GM19463 (cell line): ENCODE results near the gene CCSER1.

ENCODE experiments used
- ATAC-seq: cut with Tn5 transposase; IDR thresholded peaks from one replicate; pipeline ENCODE4 v1.9.1; 2021; ENCODE audit warnings: mild to moderate bottlenecking, moderate library complexity; ENCODE audit not compliant: unreplicated experiment

The CCSER1 gene

DNA sequence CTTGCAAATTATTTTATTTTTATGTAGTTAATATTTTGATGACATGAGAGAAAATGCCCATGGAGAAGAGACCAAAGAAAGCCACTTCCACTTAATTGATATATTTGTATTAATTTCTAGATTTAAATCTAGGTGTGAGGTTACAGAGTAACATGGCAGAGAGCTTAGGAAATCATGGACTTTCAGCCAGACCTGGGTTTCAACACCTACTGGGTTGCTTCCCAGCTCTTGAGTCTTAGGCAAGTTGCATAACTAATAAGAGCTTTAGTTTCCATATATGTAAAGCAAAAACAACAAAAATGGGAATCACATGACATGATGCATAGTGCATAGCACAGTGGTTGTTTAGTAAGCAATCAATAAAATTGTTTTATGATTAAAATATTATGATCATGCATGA is 413.3 kb downstream of the CCSER1 start:
- no peak for ATAC-seq

DNA sequence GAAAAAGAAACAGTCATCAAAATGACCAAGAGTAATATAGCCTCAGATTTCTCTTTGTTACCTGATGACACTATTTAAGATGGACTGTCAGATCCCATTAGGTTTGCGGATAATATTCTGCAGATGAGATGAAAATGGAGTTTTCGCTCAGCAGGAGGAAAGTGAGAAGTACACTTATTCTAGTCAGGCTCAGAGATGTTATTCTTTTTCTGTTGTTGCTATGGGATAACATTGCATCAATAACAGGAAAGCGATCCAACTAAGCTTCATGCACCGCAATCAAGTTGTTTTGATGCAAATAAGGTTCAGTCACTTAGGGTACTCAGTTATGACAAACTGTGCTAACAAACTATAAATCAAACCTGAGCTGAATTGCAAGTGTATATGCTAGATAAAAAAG is 415.0 kb downstream of the CCSER1 start:
- no peak for ATAC-seq

DNA sequence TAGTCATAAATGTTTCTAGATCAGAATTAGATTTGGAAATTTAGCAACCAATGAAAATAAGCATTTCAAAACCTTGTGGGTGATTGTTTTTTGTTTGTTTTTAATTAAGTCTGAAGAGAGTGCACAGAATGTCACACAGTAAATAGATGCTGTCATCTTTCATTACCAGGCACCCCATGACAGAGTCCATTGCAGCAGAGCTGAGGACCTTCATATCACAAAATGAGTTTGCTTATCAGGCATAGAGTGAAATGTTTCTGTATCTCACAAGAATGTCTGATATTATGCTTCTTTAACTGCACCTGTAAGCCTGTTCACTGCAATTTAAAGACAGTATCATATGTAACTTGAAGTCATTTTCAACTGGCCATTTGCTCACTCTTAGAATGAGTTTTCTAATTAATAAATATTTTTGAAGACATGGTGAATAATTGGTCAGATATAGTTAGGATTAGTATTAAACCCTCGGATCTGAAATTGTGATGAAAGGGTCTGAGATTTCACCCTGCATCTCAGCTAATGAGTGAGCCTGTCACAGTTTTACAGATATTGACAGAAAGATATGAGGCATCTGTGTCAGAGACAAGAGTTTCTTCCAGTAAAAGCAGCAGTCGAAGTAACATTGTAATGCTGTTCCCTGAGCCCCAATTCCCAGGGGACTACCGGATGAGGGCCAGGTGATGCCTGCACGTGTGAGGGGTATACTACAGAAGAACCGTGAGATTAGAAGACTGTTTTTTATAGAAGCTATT is 416.4 kb downstream of the CCSER1 start:
- no peak for ATAC-seq

DNA sequence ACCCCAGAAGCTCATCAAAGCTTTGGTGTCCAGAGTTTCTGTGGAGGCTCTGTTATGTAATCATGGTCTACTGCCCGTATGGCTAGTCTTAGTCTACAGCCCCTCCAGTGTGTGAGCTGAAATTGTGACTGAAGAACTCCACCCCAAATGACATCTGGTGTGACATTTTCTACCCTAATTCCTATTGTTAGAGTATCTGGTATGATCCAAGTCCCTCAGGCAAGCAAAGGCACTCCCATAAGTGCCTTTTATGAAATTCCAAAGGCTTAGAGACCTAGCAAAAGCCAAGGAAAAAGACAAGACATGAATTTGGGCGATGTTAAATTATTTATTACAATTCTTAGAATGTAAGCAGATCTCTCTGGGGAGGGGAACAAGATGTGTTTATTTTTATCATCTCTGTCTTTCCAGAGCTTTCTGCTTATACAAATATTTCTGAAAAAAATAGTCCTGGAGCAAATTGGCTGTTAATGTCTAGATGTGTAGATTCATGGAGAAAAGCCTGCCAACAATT is 417.4 kb downstream of the CCSER1 start:
- no peak for ATAC-seq

DNA sequence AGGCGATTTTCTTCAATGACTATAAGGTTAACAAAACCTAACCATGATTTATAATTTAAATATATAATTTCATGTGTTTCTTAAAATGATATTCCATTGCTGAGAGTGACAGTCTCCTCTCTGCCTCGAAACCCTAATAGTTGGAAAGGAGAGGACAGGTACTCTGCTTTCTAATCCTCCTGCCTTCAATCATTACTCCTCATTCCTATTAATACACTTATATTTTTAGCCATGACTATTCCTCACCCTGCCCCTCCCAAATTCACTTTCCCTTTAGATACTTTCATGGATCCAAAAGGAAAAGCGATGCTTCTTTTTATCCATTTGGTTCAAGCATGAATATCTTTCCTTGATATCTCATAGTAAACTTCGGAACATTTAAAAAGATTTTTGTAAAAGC is 418.2 kb downstream of the CCSER1 start:
- ATAC-seq: no peak

DNA sequence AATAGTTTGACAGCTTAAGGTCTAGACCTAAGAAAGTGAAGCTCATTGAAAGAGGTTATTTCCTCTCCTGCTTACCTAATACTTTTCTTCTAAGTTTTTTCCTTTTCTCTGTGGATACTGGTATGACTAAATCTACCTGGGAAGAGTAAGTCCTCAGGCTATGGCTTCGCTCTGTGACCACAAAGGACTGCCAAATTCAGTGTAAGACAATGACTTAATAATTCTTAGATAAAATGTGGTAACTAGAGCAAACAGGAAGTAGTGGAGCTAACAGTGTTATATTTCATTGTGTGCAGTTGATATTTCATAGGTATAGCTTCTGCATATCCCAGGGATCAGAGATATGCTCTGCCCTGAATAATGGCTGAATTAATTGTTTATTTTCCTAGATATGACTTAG is 418.9 kb downstream of the CCSER1 start:
- ATAC-seq: peak; percentile 39

DNA sequence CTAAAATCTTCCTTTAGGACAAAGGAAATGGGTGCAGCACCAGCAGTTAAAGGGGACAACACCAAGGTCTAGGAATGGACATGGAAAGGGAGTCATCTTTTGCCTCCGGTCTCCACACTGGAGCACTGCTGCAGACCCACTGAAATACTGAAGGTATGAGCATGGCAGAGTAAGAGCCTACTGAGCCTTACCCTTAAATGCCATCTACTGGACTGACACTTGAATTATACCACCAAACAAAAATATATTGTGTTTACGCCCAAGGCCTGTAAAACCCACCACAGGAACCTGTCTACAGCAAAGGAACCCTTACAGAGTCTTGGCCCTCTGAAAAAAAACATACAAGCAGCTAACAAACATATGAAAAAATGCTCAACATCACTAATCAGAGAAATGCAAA is 443.4 kb downstream of the CCSER1 start:
- no peak for ATAC-seq

DNA sequence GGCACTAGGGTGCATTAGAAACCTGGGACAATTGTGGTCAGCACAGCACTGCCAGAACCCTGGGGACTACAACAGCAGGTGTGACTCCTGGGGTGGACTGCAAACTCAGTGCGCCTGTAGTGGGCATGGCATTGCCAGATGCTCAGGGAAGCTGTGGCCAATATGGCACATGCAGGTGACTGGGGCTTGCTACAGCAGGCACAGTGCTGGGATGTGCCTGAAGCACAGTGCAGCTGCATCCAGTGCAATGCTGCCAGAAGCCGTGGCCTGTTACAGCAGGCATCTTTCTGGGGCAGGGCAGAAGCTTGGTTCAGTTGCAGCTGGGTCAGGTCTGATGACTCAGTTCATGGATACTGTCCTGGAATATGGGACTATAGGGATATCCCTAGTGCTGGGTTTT is 445.8 kb downstream of the CCSER1 start:
- no peak for ATAC-seq

DNA sequence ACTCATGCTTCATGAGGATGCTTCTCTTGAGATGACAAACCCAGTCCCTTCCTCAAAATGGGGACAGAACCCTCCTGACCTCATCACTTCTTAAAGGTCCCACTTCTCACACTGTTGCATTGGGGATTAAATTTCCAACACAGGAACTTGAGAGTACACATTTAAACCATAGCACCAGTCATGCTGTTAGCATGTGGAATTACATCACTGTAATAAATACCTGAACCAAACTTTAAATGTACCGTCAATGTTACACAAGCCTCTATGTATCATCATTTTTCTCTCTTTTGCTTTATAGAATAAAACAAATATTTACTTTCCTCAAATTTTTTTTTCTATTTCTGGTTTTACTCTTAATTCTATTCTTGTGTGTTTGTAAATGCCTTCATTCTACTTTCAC is 448.2 kb downstream of the CCSER1 start:
- no peak for ATAC-seq

DNA sequence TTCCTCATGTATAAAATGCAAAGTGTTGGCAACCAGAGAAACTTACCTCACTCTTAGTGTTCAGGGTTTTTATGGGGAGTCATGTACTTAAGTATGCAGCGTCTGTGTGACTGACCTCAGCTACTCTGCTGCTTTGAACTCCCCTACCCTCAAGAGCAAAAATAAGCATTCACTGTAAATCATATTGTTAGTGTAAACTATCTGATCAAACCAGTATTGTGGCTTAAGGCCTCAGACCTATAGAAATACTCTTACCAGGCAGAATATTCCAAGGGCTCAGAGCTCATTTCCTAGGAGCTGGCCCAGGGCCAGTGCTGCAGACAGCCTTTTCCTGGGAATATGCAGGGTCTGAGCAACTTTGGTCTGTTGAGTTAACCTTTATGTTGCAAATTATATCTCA is 453.1 kb downstream of the CCSER1 start:
- no peak for ATAC-seq

DNA sequence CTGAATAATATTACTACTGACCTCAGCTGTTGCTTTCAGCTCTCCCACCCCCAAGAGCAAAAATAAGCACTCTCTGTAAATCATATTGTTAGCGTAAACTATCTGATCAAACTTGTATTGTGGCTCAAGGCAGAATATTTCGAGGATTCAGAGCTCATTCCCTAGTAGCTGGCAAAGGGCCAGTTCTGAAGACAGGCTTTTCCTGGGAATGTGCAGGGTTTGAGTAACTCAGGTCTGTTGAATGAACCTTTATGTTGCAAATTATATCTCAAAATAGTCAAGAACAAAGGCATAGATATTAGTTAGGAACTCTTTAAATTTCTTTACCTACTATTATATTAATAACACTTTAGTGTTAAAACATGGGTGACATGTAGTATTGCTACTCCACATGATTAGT is 454.9 kb downstream of the CCSER1 start:
- no peak for ATAC-seq

DNA sequence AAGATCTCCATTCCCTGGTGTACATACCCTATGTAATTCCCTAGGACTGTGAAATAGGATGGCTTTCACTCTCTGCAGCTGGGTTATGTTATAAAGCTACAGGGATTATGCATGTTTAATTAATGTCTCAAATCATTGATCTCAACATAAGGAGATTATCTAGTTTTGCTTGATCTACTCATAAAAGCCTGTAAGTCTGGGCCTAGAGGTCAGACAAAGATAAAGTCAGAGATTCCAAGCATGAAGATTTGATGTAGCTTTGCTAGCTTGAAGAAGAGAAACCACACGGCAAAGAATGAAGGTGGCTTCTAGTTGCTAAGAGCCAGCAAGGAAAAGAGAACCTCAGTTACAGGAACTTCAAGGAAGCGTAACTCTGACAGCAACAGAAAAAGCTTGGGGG is 456.9 kb downstream of the CCSER1 start:
- no peak for ATAC-seq

DNA sequence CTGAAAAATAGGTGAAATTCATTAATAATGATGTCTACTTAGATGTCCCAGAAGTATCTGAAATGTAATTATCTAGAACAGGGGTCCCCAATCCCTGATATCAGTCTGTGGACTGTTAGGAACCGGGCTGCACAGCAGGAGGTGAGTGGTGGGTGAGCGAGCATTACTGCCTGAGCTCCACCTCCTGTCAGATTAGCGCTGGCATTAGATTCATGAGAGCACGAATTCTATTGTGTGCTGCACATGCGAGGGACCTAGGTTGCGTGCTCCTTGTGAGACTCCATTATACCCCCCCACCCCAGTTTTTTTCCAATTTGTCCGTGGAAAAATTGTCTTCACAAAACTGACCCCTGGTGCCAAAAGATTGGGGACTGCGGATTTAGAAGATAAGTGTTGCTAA is 458.8 kb downstream of the CCSER1 start:
- no peak for ATAC-seq

DNA sequence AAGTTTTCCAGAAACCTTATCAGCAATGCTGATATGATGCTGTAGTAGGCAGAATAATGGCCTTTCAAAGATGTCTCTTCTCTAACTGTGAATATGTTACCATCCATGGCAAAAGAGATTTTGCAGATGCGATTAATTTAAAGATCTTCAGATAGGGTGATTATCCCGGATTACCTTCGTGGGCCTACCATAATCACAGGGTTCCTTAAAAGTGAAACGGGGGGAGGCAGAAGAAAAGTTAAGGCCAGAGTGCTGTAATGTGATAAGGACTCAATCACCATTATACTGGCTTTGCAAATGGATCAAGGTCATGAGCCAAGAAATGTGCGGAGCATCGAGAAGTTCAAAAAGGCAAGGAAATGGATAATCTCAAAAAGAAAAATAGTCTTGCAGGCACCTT is 459.6 kb downstream of the CCSER1 start:
- no peak for ATAC-seq

DNA sequence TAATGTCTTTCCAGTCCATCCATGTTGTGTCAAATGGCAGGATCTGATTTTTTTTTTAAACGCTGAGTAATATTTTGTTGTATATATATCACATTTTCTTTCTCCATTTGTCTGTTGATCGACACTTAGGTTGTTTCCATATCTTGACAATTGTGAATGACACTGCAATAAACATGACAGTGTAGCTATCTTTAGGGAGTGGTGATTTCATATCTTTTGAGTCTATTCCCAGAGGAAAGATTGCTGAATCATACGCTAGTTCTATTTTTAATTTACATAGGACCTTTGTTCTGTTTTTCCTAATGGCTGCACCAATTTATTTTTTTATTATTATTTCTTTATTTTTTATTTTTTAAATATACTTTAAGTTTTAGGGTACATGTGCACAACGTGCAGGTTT is 470.7 kb downstream of the CCSER1 start:
- no peak for ATAC-seq

DNA sequence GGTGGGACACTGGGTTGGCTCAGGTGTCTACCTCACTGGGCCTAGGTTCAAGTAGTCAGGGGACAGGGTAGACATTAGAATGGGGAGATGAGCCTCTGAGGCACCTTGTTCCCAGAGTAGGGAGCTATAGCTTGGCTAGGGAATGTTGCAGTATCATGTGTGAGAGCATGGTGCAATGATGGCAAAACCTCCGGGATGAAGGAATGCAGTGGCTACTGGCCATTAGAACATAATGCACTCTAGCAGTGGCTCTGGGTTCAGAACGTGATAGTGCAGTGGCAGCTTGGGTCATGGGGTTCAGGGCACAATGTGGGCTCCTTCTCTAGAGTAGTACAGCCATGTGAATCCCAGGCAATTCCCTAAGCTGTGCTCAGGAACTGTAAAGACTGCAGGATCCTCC is 471.5 kb downstream of the CCSER1 start:
- no peak for ATAC-seq

DNA sequence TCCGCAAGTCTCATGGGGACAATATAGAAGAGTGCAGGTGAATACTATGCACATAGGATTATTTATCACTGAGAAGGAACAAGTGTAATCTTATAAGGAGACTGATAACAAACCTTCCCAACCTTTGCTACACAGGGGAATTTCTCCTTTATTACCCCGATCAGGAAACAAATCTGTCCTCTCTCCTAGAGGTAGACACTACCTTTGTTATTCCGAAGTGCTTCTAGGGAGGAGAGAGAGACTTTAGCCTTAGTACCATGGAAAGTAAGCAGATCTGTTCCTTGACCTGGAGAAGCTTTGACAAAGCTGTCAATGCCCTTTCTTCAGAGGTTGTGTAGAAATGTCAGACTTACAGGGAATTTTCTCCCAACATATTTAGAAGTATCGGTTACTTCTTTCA is 475.5 kb downstream of the CCSER1 start:
- no peak for ATAC-seq

DNA sequence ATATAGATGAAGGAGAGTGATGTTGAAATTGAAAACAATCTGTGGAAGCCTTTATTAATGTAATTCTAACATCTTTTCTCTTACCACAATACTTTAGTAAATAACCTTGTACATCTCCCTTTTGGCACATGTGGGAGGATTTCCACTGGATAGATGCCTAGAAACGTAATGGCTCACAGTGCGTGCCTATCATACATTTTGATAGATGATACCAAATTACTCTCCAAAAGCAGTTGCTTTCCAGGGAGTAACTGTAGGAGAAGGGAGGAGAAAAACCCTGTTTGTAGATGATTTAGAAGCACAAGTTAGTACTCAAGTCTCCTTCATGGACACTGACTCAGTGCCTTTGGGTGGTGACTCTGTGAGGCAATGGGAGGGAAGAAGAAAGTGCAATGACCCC is 476.3 kb downstream of the CCSER1 start:
- no peak for ATAC-seq

DNA sequence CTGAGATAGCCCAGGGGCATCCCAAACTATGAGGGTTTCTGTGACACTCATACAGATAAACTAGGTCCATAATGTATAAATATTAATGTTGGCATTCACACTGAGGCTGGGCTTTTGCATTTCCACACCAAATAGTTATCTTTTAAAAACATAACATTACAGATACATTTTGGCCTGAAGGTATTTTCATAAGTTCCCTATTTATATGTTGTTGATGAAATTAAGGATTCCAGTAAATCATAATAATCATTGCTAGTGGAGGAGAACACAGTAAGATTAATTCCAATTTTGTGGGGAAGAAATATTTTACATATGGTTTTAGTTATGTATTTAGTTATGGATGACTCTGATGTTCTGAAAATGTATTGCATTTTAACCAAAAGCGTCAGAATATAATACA is 479.6 kb downstream of the CCSER1 start:
- no peak for ATAC-seq

DNA sequence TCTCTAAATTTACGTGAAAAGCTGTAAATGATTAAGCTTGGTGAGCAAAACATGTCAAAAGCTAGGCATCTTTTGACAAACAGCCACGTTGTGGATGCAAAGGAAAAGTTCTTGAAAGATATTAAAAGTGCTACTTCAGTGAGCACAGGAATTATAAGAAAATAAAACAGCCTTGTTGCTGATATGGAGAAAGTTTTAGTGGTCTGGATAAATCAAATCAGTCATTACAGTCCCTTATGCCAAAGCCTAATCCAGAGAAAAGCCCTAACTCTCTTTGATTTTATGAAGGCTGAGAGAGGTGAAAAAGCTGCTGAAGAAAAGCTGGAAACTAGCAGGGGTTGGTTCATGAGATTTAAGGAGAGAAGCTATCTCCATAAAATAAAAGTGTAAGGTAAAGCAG is 487.2 kb downstream of the CCSER1 start:
- ATAC-seq: no peak

DNA sequence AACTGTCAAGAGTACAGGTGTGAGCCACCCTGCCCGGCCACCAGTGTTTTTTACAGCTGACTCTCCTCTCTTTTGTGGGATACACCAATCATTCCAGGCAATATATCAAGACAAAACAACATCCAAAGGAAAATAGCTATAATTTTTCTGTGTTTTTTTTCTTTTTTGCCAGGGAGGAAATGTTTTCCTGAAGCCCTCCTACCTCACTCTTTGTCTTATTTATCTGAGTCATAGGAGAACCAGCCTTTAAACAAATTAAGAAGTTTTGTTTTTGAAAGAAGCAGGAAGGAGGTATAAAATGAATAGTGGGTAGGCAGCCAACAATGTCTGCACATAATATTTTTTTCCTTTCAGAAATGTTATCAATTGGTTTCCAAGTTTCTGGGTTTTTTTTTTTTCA is 493.9 kb downstream of the CCSER1 start:
- no peak for ATAC-seq

DNA sequence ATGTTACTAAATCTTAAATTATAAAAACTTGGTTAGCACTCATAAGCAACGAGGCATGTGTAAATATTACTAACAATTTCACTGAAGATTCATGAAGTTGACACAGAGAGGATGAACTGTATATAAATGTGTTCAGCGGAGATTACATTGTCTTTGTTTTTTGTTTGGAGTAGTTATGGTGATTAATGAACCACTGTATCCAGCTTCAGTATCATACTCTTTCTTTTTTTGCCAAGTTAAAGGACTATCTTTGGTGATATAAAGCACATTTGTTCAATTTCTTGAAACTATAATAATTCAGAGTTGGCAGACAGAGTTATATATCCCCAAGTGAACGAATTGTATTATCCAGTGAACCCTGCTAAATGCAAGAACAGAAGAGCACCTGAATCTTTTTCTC is 497.6 kb downstream of the CCSER1 start:
- ATAC-seq: no peak
